ENCODE measurements around the gene RYR1.

RYR1 gene

DNA sequence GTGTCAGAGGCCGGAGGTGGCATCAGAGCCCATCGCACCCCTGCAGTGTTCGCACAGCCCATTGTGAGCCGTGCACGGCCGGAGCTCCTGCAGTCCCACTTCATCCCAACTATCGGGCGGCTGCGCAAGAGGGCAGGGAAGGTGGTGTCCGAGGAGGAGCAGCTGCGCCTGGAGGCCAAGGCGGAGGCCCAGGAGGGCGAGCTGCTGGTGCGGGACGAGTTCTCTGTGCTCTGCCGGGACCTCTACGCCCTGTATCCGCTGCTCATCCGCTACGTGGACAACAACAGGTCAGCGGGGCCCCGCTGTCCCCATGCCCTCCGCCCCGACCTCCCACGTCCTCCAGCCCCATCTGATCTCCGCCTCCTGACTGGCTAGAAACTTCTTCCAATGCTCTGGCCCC lies 85.7 kb downstream of the RYR1 start:
- no peak for DNase-seq

DNA sequence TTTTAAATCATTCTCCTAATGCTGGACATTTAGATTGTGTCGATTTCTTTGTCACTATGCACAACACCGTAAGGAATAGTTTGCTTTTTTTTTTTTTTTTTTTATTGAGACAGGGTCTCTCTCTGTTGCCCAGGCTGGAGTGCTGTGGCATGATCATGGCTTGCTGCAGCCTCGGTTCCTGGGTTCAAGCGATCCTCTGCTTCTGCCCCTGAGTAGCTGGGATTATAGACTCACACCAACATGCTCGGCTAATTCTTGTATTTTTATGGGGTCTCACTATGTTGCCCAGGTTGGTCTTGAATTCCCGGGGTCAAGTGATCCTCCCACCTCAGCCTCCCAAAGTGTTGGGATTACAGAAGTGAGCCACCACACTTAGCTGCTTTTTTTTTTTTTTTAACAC lies 86.5 kb downstream of the RYR1 start:
- no peak for DNase-seq

DNA sequence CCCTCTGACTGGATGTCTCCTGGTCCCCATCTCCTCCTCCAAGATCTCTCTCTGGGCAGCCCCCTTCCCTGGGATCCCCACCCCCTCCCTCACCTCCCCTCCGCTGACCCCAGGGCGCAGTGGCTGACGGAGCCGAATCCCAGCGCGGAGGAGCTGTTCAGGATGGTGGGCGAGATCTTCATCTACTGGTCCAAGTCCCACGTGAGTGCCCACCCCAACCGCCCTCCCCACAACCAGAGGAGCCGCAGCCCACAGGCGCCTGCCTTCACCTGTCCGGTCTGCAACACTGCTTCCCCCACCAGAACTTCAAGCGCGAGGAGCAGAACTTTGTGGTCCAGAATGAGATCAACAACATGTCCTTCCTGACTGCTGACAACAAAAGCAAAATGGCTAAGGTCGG lies 89.4 kb downstream of the RYR1 start:
- no peak for DNase-seq

DNA sequence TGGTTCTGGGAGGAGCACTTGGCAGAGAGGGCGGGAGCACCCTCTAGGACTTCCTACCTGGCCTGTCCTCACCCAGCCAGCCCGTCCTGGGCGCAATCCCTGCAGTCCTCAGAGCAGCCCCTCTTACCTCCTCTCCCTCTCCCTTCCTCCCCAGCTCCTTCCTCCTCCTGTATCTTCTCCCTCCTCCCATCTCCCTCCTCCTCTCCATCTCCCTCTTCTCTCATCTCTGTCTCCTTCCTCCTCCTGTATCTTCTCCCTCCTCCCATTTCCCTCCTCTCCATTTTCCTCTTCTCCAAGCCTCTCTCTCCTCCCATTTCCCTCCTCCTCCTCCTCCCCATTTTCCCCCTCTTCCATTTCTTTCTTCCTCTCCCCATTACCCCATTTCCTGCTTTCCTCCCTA lies 89.8 kb downstream of the RYR1 start:
- no peak for DNase-seq

DNA sequence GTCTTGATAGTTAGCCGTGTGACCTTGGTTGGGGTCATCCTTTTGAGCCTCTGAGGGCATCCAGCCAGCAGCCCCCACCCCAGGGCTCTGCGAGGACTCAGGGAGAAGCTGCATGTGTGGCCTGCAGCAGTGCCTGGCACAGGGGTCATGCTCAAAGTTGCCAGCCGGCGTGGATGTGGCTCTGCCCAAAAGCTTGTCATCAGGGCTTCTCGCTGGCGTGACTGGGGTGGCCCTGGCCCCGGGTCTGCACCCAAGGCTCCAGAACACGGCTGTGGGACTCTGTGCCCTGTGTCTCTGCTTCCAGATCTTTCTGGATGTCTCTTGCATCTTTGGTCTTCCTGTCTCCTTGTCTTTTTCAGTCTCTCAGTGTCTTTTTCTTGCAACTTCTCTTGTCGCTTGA lies 90.9 kb downstream of the RYR1 start:
- DNase-seq: no peak

DNA sequence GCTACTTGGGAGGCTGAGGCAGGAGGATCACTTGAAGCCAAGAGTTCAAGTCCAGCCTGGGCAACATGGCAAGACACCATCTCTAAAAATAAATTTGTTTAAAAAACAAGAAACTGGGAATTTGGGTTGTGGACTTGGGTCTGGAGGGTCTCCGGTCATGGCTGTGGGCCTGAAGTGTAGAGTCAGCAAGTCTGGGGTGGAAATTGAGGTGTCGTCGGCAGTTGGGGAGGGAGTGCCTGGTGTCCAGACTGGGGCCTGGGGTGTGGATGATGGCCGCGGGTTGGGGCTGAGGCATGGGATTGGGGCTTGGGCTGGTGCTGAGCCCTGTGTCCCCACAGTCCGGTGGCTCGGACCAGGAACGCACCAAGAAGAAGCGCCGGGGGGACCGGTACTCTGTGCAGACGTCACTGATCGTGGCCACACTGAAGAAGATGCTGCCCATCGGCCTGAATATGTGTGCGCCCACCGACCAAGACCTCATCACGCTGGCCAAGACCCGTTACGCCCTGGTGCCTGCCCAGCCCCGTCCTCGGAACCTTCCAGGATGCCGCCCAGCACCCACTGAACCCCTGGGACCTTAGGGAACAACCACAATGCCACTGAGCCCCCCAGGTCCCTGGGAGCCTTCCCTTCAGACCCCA lies 91.6 kb downstream of the RYR1 start:
- no peak for DNase-seq

DNA sequence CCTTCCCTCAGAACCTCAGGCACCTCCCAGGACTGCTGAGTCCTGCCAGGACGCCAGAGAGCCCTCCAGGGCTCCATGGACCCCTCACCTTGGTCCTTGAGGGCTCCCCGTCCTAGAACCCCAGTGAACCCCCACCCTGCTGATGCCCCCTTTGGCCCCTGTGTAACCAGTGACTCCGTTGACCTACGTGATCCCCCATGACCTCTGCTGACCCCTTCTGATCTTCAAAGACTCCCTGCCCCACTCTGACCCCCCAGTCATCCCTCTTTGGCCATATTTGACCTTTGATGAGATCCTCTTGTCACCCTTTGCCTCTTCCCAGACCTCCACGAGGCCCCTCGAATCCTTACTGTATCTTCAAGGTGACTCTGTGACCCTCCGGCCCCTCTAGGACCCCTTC lies 92.9 kb downstream of the RYR1 start:
- DNase-seq: no peak

DNA sequence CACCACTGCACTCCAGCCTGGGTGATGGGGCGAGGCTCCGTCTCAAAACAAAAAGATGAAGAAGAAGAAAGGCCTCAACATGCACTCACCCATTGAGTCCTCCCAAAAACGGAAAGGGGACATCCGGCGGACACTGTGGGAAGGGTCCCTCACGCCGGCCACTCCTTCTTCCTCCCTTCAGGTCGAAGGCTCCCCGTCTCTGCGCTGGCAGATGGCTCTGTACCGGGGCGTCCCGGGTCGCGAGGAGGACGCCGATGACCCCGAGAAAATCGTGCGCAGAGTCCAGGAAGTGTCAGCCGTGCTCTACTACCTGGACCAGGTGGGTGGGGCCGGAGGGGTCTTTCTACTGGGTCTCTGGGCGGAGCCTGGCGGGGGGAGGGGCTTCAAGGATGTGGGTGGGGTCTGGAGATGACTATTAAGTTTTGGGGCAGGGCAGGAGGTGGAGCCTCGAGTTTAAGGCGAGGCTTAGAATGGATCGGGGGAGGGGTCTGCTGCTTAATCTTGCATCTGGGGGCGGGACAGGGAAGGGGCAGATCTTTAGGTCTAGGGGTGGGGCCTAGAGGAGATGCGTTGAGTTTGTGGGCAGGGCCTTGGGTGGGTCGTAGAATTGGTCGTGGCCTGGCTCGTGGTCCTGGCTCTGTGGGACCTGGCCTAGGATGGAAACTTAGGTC lies 94.1 kb downstream of the RYR1 start:
- DNase-seq: peak; percentile 14

DNA sequence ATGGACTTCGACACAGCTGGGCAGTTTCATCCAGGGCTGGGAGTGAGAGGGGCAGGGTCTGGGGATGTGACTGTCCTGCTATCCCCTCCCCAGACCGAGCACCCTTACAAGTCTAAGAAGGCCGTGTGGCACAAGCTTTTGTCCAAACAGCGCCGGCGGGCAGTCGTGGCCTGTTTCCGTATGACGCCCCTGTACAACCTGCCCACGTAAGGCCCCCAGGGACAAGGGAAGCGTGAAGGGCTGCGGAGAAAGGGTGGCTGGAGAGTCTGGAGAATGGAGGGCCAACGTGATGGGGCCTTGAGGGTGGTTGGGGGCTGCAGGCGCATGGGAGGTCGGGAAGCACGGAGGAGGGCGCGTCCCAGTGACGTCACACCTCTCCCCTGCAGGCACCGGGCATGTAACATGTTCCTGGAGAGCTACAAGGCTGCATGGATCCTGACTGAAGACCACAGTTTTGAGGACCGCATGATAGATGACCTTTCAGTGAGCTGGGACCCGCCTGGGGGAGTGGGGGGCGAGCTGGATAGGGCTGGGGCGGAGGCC lies 94.8 kb downstream of the RYR1 start:
- no peak for DNase-seq

DNA sequence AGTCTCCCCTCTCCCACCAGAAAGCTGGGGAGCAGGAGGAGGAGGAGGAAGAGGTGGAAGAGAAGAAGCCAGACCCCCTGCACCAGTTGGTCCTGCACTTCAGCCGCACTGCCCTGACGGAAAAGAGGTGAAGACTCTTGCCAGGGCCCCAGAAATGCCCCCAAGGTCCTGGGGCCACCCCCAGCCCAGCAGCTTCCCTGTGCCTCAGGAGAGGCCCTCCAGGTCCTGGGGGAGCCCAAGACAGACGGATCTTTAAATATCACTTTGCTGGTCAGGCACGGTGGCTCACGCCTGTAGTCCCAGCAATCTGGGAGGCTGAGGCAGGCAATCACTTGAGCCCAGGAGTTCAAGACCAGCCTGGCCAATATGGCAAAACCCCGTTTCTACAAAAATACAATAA lies 95.4 kb downstream of the RYR1 start:
- no peak for DNase-seq

DNA sequence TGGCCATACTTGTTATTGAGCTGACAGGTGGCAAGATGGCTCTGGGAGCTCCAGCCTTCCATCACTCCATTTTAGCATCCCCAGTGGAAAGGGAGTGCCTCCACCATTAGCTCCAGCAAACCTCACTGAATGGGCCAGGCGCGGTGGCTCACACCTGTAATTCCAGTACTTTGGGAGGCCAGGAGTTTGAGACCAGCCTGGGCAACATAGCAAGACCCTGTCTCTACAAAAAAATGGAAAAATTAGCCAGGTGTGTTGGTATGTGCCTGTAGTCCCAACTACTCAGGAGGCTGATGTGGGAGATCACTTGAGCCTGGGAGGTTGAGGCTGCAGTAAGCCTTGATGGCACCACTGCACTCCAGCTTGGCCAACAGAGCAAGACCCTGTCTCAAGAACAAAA lies 98.0 kb downstream of the RYR1 start:
- DNase-seq: no peak

DNA sequence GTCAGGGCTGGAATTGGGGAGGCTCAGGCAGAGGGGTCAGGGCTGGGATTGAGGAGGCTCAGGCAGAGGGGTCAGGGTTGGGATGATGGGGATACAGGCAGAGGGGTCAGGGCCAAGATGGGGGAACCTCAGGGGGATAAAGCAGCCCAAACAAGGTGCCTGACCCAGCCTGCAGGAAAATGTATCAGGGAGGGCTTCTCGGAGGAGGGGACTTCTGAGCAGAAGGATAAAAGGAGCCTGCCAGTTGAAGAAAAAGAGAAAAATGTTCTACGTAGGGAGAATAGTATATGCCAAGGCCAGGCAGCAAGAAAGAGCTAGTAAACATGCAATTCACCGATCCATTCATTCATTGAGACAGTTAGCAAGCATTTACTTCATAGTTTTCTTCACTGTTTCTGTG lies 99.4 kb downstream of the RYR1 start:
- no peak for DNase-seq

DNA sequence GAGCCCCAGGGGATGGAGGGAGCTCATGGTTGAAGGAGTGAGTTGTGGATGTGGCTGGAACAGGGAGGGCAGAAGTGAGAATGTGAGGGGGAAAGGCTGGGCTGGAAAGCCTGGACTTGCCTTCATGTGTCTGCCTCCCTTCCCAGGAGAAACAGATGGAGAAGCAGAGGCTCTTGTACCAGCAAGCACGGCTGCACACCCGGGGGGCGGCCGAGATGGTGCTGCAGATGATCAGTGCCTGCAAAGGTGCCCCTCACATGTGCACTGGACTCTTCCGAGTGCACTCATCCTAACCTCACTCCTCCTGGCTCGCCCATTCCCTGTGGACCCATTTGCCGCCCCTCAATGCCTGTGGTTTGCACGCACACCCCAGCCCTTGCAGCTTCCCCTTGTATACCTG lies 101.1 kb downstream of the RYR1 start:
- no peak for DNase-seq

DNA sequence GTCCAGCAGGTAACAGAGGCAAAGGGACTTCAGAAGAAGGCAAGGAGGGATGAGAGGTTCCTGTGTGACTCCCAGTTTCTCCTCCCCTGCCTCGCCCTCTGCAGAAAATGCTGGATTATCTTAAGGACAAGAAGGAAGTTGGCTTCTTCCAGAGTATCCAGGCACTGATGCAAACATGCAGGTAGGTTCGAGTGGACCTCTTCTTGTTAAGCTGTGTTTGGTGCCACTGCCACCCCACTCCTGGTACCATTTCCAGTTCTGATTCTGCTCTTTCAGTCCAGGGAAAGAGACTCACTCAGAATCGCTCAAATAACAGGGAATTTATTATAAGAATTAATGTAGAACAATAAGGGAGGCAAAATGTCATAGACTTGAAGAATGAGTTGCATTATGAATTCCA lies 101.7 kb downstream of the RYR1 start:
- no peak for DNase-seq

DNA sequence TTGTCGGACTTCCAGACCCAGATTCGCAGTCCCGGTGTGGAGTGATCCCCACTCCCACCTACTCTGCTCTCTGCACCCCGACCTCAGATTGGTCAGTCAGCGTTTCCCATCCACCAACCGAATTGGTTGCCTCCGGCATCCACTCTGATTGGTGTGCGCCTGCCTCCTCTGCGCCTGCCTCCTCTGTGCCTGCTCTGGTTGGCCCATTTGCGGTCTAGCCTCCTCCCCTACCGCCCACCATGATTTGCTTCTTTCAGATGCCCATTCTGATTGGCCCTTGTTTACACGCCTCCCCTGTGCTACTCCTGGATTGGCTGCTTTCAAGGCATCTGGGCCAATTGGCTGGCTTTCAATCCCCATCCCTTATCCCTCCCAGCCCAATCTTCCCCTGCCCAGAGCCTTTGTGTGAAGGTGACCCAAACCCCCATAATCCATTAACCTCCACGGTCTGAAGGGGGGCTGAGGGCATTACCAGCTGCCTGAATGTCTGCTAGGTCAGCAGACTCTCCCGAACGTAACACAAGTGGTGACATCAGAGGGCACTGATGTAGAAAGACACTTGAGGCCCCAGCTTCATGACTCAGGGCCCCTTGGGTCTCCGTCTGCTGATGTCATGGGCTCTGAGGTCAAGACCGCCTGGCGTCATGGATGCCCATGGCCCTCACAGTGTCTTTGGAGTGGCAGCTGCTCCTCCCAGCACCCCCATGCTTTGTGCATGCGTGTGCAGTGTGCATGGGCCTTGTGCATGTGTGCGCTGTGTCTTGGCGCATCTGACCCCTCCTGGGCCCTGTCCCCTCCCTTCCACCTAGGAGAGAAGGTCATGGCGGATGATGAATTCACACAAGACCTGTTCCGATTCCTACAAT lies 103.8 kb downstream of the RYR1 start:
- DNase-seq: no peak

DNA sequence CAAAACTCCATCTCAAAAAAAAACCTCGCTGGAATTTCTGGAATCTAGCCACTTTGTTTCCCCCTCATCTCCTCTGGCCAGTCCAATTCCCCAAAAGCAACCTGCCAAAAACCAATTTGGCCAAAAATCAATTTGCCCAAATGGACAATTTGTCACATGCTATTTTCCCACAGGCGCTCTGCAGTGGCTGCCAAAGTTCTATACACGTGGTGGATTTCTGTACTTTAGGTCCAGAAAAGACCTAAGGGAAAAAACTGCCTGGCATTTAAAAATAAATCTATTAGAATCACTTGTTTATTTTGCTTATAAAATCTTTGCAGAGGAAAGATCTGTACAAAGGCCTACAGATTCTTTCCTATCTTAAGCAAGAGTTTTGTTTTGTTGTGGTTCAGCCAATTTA lies 104.9 kb downstream of the RYR1 start:
- DNase-seq: no peak

DNA sequence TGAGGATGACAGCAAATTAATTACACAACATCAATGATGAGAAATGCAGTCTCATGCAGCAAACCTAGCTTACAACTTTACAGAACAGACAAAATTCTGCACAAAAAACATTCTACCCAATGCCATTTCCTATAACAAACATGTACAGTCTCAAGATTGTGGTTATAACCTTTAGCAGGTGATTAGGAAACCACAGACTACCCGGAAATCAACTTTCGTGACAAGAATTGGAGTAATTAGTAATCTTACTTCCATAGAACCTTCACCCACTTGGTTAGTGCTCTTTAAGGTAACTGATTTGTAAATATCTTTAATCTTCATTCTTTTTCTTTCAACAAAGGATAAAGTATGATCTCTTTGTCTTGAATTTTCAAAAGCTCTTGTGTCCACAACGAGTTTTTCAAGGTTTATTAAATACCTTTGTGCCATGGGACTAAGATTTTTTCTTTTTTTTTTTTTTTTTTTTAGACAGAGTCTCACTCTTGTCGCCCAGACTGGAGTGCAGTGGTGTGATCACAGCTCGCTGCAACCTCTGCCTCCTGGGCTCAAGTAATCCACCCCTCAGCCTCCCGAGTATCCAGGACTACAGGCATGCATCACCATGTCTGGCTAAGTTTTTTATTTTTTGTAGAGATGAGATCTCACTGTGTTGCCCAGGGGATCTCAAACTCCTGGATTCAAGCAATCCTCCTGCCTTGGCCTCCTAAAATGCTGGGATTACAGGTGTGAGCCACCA lies 105.5 kb downstream of the RYR1 start:
- peak; percentile 48 for DNase-seq

DNA sequence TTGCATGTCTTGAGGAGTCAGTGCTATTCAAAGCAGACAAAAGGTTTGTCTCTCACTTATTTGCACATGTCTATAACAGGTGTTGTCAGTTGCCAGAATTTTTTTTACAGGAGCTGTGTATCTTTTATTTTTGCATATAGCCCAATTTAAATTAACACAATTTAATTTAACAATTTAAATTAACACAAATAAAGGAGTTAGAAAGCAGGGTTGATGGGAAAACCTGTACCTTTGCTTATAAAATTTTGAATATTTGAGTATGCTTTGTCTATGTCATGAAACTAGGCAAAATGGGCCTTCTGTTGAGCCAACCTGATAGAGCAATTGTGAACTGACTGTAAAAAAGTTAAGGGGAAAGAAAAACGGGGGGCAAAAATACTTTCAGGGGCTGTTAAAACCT lies 106.3 kb downstream of the RYR1 start:
- no peak for DNase-seq

DNA sequence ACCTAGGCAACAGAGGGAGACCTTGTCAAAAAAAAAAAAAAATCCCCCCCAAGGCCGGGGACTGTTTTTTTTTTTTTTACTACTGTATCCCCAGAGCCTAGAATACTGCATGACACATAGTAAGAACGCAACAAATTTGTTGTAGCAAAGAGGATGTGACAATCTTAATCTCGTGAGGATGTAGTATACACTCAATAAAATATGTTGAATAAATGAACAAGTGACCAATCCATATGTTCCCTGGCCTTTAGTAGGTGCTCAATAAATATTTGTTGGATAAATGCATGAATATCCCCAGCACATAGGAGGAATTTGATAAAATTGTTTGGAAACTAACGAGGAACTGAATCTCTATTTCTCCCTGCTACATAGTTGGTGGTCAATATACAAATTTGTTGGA lies 108.5 kb downstream of the RYR1 start:
- no peak for DNase-seq

DNA sequence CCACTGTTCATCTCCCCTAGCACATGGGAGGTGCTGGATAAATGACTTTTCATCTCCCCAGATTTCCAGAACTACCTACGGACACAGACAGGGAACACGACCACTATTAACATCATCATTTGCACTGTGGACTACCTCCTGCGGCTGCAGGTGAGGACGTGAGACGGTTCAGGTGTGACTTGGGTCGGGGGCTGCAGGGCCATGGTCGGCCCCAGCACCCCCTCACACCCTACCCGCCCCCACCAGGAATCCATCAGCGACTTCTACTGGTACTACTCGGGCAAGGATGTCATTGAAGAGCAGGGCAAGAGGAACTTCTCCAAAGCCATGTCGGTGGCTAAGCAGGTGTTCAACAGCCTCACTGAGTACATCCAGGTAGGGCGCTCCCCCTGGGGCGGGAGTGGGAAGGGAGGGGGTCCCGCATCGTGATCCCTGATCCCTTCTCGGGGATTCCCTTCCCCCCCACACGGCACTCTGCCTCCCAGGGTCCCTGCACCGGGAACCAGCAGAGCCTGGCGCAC lies 109.9 kb downstream of the RYR1 start:
- DNase-seq: no peak

DNA sequence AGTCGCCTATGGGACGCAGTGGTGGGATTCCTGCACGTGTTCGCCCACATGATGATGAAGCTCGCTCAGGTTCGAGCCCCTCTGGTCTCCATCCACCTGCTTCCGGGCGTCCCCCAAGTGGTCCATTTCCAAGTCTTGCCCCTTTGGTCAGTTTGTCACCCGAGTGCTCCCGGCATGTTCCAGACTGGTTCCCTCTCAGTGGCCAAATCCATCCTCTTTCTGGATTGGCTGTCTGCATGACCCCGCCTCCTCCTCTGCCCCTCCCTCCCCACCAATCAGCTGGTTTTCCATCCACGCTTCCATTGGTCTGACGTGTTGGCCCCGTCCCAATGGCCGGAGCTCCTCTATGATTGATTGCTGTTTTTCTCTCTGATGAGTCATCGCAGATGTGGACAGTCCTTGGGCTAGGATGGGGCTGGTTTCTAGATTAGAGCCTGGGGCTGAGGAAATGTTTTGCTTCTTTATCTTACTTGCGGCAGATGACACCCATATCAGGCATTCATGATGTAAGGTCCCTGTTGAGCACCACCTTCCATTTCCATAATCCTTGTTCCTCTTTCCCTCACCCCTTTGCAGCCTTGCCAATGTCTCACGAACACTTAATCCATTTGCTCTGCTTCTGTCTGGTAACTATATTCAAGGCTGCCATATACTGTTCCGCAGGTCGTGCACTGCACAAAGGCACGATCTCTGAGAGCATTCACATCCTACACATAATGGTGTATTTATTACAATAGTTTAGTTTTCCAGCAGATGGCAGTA lies 110.5 kb downstream of the RYR1 start:
- peak; percentile 31 for DNase-seq

Measured in stimulated activated CD4-positive, alpha-beta T cell treated with anti-CD3 and anti-CD28 coated beads, Interleukin-4, amount 100 ng/mL, for 24 hours (primary cell).